GM18858 (cell line): Measurements from ENCODE around the gene AGA.

Experiments
- ATAC-seq: cut with Tn5 transposase; IDR thresholded peaks from one replicate; pipeline ENCODE4 v1.9.1; 2021; ENCODE audit not compliant: unreplicated experiment

AGA gene

DNA sequence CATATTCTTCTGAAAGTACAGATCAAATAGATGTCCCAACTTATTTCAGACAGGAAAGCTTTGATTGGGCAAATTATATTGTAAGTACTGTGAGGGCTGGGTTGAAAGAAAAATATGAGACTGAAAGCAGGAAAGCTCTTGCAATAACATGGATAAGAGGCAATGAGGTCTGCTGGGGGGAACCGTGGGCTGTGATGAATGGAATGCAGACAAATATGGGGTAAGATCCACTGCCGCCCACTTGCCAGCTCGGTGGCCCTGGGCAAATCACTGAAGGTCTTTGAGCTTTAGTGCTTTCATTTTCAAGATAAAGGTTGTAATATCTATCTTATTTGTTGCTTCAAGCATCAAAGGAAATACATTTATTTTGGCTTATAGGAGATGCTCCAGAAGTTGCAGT lies 51.0 kb downstream of the AGA start:
- no peak for ATAC-seq

DNA sequence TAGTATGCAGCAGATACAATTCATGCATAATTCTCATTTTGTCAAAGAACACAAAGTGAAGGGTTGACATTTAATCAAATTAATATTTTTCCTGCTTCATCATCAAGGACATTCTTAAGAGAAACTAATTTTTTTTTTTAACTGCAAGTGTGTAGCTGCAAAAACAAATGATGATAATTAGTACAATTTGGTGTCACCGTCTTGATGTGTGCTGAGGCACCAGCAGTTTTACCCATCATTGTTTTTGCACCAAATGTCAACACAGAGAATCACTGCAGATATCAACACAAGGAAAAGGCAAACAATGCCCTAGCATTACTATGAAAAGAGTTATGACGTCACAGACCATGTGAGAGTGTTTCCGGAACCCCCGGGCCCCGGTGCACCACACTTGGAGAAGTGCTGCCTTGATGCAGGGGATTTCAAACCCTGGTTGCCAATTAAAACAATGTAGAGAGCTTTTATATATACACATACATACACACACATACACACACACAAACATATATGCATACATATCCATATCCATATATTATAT lies 55.9 kb downstream of the AGA start:
- no peak for ATAC-seq

DNA sequence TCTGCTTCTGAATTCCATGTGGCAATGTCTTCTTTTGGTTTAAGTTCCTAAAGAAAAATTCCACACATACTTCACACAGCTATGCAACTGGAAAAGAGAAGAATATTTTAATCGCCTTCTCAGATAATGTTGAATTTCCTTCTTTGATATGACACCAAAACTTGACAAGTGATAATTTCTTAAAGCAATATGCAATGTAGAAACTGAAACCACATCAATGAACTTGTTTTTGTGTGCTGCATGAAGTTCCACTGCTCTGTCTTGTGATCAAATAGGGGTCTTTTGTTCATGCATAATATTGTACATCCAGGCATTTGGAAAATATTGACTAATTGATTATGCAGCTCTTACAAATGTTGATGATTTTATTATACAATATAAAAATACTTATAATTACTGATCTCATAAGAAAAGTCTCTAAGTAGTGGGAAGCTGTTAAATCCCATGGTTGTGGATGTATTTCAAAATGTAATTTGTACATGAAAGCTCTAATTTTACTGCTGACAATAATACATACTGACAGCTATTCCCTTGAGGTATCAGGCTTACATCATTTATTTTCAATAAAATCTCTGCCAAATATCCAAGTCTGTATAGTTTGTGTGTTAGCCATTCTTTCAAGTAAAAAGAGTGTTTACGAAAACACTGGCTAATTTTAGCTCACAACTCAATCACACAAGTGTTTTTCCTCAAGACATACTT lies 56.5 kb downstream of the AGA start:
- no peak for ATAC-seq

DNA sequence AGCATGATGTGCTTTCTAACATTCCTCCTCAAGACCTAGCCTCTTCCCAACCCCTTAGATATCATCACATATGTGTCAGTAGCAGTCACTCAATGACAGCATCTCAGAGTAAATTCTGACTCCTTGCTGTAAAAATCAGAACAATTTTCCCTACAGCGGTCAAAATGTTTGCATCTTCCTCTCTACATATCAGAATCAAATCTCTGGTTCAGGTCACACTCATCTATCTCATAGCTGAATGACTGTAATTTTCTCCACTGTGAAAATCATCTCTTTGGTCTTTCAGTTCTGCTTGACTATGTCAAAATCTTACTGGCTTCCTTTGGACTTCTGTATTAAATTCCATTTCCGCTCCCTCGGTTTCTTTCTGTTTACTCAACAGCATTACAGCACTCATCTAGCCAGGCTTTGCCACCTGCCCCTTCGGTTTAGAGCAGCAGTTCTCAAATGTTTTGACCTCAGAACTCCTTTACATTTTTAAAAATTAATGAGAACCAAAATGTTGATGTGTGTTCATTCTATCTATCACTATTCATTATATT lies 57.3 kb downstream of the AGA start:
- ATAC-seq: no peak

DNA sequence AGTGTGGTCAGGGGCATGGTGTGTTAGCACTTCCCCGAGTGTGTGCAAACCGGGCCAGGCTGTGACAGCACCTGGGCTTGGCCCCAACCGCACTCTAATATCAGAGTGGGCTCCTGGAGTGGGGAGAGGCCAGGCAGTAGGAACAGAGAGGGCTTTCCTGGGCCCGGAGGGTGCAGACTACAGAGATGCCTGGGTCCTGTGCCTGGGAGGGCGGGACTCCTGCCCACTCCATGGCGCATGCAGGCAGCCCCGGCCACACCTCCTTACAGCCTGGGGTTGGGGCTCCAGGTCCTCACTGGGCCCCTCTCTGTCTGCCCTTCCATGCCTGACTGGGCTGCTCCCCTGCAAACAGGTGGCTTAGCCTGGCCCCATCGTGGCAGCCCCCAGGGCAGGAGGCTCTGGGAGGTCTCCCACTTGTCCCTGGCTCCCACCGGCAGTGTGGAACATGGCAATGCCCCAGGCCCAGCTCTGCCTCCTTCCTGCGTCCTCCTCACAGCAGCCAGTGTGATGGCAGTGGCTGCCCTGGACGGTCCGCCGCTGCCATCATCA lies 60.4 kb downstream of the AGA start:
- no peak for ATAC-seq
